Panc1 (cell line): Measurements from ENCODE around the gene IGSF22. TPM values are rescaled to one million over a fixed set of nuclear protein-coding genes. Genes with fewer than 3 reads are reported as not detected.

Experiments
- ATAC-seq: fragments of 200-7000 bp; cut with Tn5 transposase; 2 replicates; pipeline ENCODE4 v1.9.1; 2020; ENCODE audit warnings: mild to moderate bottlenecking, moderate library complexity
- BruUV-seq: library from RNA; stranded (reverse); fragments of 400-500 nt; replicated peaks from 2 replicates; lab custom pipeline; 2021; lab: Mats Ljungman, UMichigan
- CTCF ChIA-PET: fragments of 300-600 bp; sonication (Branson Sonifier 250); formaldehyde crosslinking; loops from one replicate; lab custom pipeline; 2022; ENCODE audit warnings: antibody characterized with exemption; lab: Charles Lee
- POLR2A ChIA-PET: fragments of 300-600 bp; sonication (Branson Sonifier 250); formaldehyde crosslinking; loops from one replicate; lab custom pipeline; 2022; ENCODE audit warnings: antibody characterized with exemption; lab: Charles Lee
- DNase-seq: peaks from one replicate; pipeline ENCODE4 v3.0.0-alpha.2; 2010; ENCODE audit warnings: low read depth, low spot score
- H3K27ac ChIP-seq: 2 replicates; pipeline ENCODE4 v1.5.1; 2011; ENCODE audit warnings: mild to moderate bottlenecking, low read length, inconsistent platforms
- H3K27me3 ChIP-seq: fragments of 200-500 bp; sonication (Bioruptor generic); 2 replicates; pipeline ENCODE4 v1.6.0; 2014; ENCODE audit warnings: low read length, inconsistent platforms; ENCODE audit not compliant: control insufficient read depth, insufficient read depth
- H3K36me3 ChIP-seq: fragments of 200-500 bp; sonication (Bioruptor generic); 2 replicates; pipeline ENCODE4 v1.5.1; 2014; ENCODE audit warnings: inconsistent platforms, mild to moderate bottlenecking, low read length, moderate library complexity; ENCODE audit not compliant: control insufficient read depth, insufficient read depth
- H3K4me1 ChIP-seq: 2 replicates; pipeline ENCODE4 v1.5.1; 2011; ENCODE audit warnings: inconsistent platforms, mild to moderate bottlenecking, low read length, moderate library complexity; ENCODE audit not compliant: control insufficient read depth, insufficient read depth
- H3K4me3 ChIP-seq, 2 experiments: 2 replicates each; pipeline ENCODE4 v1.5.1; 2011 to 2012; ENCODE audit warnings: low read depth in 2 of 2, low read length in 2 of 2, mild to moderate bottlenecking in 2 of 2, inconsistent platforms in 1 of 2, moderate library complexity in 1 of 2
- H3K9me3 ChIP-seq: fragments of 200-500 bp; sonication (Bioruptor generic); 2 replicates; pipeline ENCODE4 v1.5.1; 2014; ENCODE audit warnings: low read depth, mild to moderate bottlenecking, inconsistent platforms, low read length, moderate library complexity; ENCODE audit not compliant: control insufficient read depth, insufficient read depth
- CTCF ChIP-seq: fragments of 450-650 bp; IDR thresholded peaks from 2 replicates; pipeline ENCODE4 v1.5.1; 2017; ENCODE audit warnings: mild to moderate bottlenecking
- POLR2AphosphoS5 ChIP-seq: IDR thresholded peaks from 2 replicates; pipeline ENCODE4 v1.6.1; 2012; ENCODE audit warnings: mild to moderate bottlenecking, low read depth, low read length, moderate library complexity
- REST ChIP-seq, 2 experiments: IDR thresholded peaks; 2 replicates each; pipeline ENCODE4 v1.6.1; 2011 to 2012; ENCODE audit warnings: low read depth in 2 of 2, control low read depth in 1 of 2, low read length in 1 of 2, mild to moderate bottlenecking in 1 of 2, moderate library complexity in 1 of 2; ENCODE audit not compliant: insufficient read depth in 1 of 2
- SIN3A ChIP-seq: IDR thresholded peaks from 2 replicates; pipeline ENCODE4 v1.6.1; 2012; ENCODE audit warnings: low read depth, mild to moderate bottlenecking, low read length, moderate library complexity, borderline replicate concordance; ENCODE audit not compliant: insufficient read depth
- TCF7L2 ChIP-seq: IDR thresholded peaks from 2 replicates; pipeline ENCODE4 v1.6.1; 2011; ENCODE audit warnings: mild to moderate bottlenecking, low read depth, low read length, inconsistent platforms
- in situ Hi-C: cut with HindIII; loops from 2 replicates; pipeline ENCODE4 v1.10.0; 2016; ENCODE audit warnings: low sequenced_read_pairs, low pct_unique_long_range_greater_than_20kb
- intact Hi-C: fragments of 100-400 bp; cut with micrococcal nuclease; formaldehyde crosslinking; loops from one replicate; pipeline ENCODE4 v1.10.0; 2022; ENCODE audit not compliant: unreplicated experiment
- total RNA-seq: library from RNA; stranded (reverse); gene quantifications from one replicate; pipeline ENCODE4 v1.2.1, GENCODE V29; 2021; ENCODE audit not compliant: unreplicated experiment

The IGSF22 gene
- total RNA-seq, 1 experiment from 2014 or later, result not detected

- DNase-seq, result no peak
- Histone ChIP-seq H3K27me3 (peaks cover 8% of the 10 kb centered on the region), H3K4me3 (peak within 1 kb of the TSS; percentile 59 to 69), H3K36me3 (no peaks in the 10 kb centered on the region), H3K27ac (no peak within 1 kb of the TSS), H3K9me3 (no peaks in the 10 kb centered on the region), H3K4me1 (no peaks in the 10 kb centered on the region; the same call in 1 of the 2 replicates)
- CTCF ChIA-PET, result interaction anchor here (0.6 to 0.7 kb wide), 3 partner anchors 72 to 292 kb away, joined by 4 read pairs; no protein-coding TSS in a partner anchor
- BruUV-seq, result no TSS peak
- intact Hi-C loops (no loop called here), in situ Hi-C loops (no loop called here)
- POLR2A ChIA-PET, result interaction anchor here (0.6 kb wide), 1 partner anchor 443 kb away, joined by 5 read pairs; no protein-coding TSS in a partner anchor
- ATAC-seq, result peak; percentile 97
- TF ChIP-seq POLR2AphosphoS5 (no peak), TCF7L2 (no peak), CTCF (no peak), SIN3A (no peak), REST (IDR thresholded peaks at IDR 0.05; ENCODE audit: insufficient read depth in 1 of 2, low read depth in 2 of 2, low read length in 1 of 2) (no peak)
Observed at GRCh38 chr11:18698341-18699268, 27.4 kb downstream of the IGSF22 start, which contains the start of gene TMEM86A. Gene TMEM86A (plus strand): TSS chr11:18698779. CDS start chr11:18698887, 108 bp downstream.

- intact Hi-C loops (no loop called here), in situ Hi-C loops (no loop called here)
- Histone ChIP-seq H3K27me3 (peaks cover 8% of the 10 kb centered on the region), H3K36me3 (no peaks in the 10 kb centered on the region), H3K9me3 (no peaks in the 10 kb centered on the region), H3K27ac (no peak overlapping the region), H3K4me3 (no peak overlapping the region), H3K4me1 (no peaks in the 10 kb centered on the region; the same call in 1 of the 2 replicates)
- no TSS peak for BruUV-seq
- ChIA-PET POLR2A (interaction anchor here (0.6 kb wide), 1 partner anchor 444 kb away, joined by 5 read pairs; no protein-coding TSS in a partner anchor), CTCF (no interaction called here)
- no peak for DNase-seq
- TF ChIP-seq SIN3A, result no peak
- TF ChIP-seq REST (IDR thresholded peaks at IDR 0.05; ENCODE audit: insufficient read depth in 1 of 2, low read depth in 2 of 2, low read length in 1 of 2), result no peak
- TF ChIP-seq POLR2AphosphoS5, result no peak
- TF ChIP-seq TCF7L2, result no peak
- no peak for TF ChIP-seq CTCF
- ATAC-seq, result no peak
Observed at GRCh38 chr11:18697576-18697975, 28.4 kb downstream of the IGSF22 start.
